Spleen (tissue), 11 donors: ENCODE results near the gene NEDD4L. TPM values are rescaled to one million over a fixed set of nuclear protein-coding genes. Genes with fewer than 3 reads are reported as not detected.

Experiments used
- DNase-seq: peaks from one replicate; pipeline ENCODE4 v3.0.0-alpha.2; 2020
- H3K27ac ChIP-seq, 8 donors: fragments of 200-600 bp; sonication (generic) in 7 of 8; 1 replicate in 4 of 8; 2 replicates in 4 of 8; pipeline versions ENCODE4 v1.5.0 to v1.8.0; 2016 to 2021; ENCODE audit warnings: inconsistent platforms in 4 of 8, mild to moderate bottlenecking in 4 of 8, moderate library complexity in 1 of 8
- H3K27me3 ChIP-seq, 7 donors: fragments of 200-600 bp; sonication (generic) in 6 of 7; replicated peaks in 1 of 7; 1 replicate in 4 of 7; 2 replicates in 3 of 7; pipeline versions ENCODE4 v1.5.0 to v1.8.0; 2016 to 2021; ENCODE audit warnings: inconsistent platforms in 3 of 7, mild to moderate bottlenecking in 1 of 7
- H3K36me3 ChIP-seq, 6 donors: fragments of 200-600 bp; sonication (generic) in 5 of 6; 1 replicate in 4 of 6; 2 replicates in 2 of 6; pipeline versions ENCODE4 v1.5.0 to v1.8.0; 2016 to 2021; ENCODE audit warnings: inconsistent platforms in 2 of 6
- H3K4me1 ChIP-seq, 6 donors: fragments of 200-600 bp; sonication (generic) in 5 of 6; 1 replicate in 3 of 6; 2 replicates in 3 of 6; pipeline versions ENCODE4 v1.5.0 to v1.8.0; 2016 to 2021; ENCODE audit warnings: inconsistent platforms in 3 of 6
- H3K4me3 ChIP-seq, 8 donors: fragments of 200-600 bp; sonication (generic) in 7 of 8; 1 replicate in 4 of 8; 2 replicates in 4 of 8; pipeline versions ENCODE4 v1.5.0 to v1.8.0; 2016 to 2021; ENCODE audit warnings: inconsistent platforms in 4 of 8, mild to moderate bottlenecking in 4 of 8, moderate library complexity in 2 of 8
- H3K9me3 ChIP-seq, 8 donors: fragments of 200-600 bp; sonication (generic) in 7 of 8; 1 replicate in 4 of 8; 2 replicates in 4 of 8; pipeline versions ENCODE4 v1.5.0 to v1.8.0; 2016 to 2021; ENCODE audit warnings: inconsistent platforms in 4 of 8
- CTCF ChIP-seq, 11 experiments: fragments of 200-600 bp in 7 of 11; fragments of 450-650 bp in 4 of 11; sonication (generic) in 4 of 11; IDR thresholded peaks in 8 of 11; conservative IDR thresholded peaks in 3 of 11; 1 replicate in 7 of 11; 2 replicates in 4 of 11; pipeline versions ENCODE4 v1.4.0 to v1.8.0; 2016 to 2021; ENCODE audit warnings: antibody characterized with exemption in 11 of 11, inconsistent platforms in 4 of 11, mild to moderate bottlenecking in 1 of 11
- POLR2A ChIP-seq, 3 donors: fragments of 450-650 bp; IDR thresholded peaks; one replicate each; pipeline ENCODE4 v1.5.1; 2017; ENCODE audit warnings: antibody characterized with exemption in 3 of 3, mild to moderate bottlenecking in 1 of 3
- POLR2AphosphoS5 ChIP-seq, 3 donors: sonication (generic); formaldehyde crosslinking; IDR thresholded peaks; one replicate each; pipeline ENCODE4 v1.5.1; 2017; ENCODE audit warnings: antibody characterized with exemption in 3 of 3
- WGBS, 5 donors: extraction: QIAGEN DNeasy Blood & Tissue Kit in 3 of 5; methylation state at CpG; one replicate each; pipeline versions ENCODE4 v1.1.5 to v1.1.7; 2013 to 2018; 5-methylcytosine and 5-hydroxymethylcytosine counted together
- intact Hi-C: fragments of 100-400 bp; cut with DNase I; formaldehyde crosslinking; loops from one replicate; pipeline ENCODE4 v1.15.0; 2023; ENCODE audit warnings: low total_unique reads
- polyA plus RNA-seq, 3 donors: library from polyadenylated mRNA; stranded (reverse); fragments of 200-250 nt; gene quantifications; one replicate each; pipeline ENCODE4 v1.2.1, GENCODE V29; 2013
- total RNA-seq, 7 donors: library from RNA; depleted of rRNA in 3 of 7; stranded (reverse); fragments of >200 nt in 3 of 7; fragmentation: NEBNext Ultra II Directional in 4 of 7; extraction: Animal tissue kit (Norgen Biotek cat#: 25700) in 4 of 7; gene quantifications; one replicate each; pipeline versions ENCODE4 v1.1.0 to v1.2.1, GENCODE V29; 2016 to 2021
- donor health status: healthy with polysubstance abuse.
- donor health status: DM: no; HTN: no; CAD: no; lungs with moderate emphysema.
- donor health status: DM: no; HTN: no; CAD: no.
- donor health status: Bipolar disorder and iron deficiency.
- donor health status: healthy.
- donor health status: DM: no; HTN: no; CAD: no.
- donor health status: DM: yes; HTN: yes; CAD: no.

The NEDD4L gene
- total and polyA plus RNA-seq, 10 donors, result 8.7 to 26.9 (median 18.3) TPM

DNA sequence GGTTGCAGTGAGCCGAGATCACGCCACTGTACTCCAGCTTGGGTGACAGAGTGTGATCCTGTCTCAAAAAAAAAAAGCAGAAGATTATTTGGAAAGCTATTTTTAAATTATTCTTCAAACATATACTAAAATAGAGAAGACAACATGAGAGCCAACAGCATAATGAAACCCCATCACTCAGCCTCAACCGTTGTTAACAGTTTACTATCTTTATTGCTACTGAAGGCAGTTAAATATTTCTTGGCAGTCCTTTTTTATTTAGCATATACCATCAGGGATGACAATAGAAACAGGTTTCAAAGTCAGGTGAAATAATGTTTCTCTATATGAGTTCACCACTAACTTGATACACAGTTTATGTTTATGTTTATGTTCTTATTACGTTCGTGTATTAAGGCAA, 157.2 kb downstream of the NEDD4L start:
- Histone ChIP-seq H3K27ac (no peak overlapping the region), H3K4me3 (no peak overlapping the region), H3K4me1 (no peaks in the 10 kb centered on the region), H3K27me3 (no peaks in the 10 kb centered on the region), H3K36me3 (no peaks in the 10 kb centered on the region), H3K9me3 (no peaks in the 10 kb centered on the region)
- WGBS, 5 donors, result 66 to 84% (median 81%) methylated on average over 5 of the region's 5 CpGs
- TF ChIP-seq CTCF (IDR thresholded peaks at IDR 0.05 in 8 of 11, conservative IDR thresholded peaks at IDR 0.05 in 3 of 11) (no peak), POLR2AphosphoS5 (IDR thresholded peaks at IDR 0.05) (no peak), POLR2A (IDR thresholded peaks at IDR 0.05) (no peak)
- no peak for DNase-seq
- intact Hi-C loops, result no loop called here

- H3K27ac ChIP-seq, result no peak overlapping the region
- TF ChIP-seq POLR2A (IDR thresholded peaks at IDR 0.05), result no peak
- no peak for TF ChIP-seq CTCF (IDR thresholded peaks at IDR 0.05 in 8 of 11, conservative IDR thresholded peaks at IDR 0.05 in 3 of 11)
- TF ChIP-seq POLR2AphosphoS5 (IDR thresholded peaks at IDR 0.05), result no peak
- intact Hi-C loops, result no loop called here
- no peak for DNase-seq
- no peaks in the 10 kb centered on the region for H3K4me1 ChIP-seq
- no peaks in the 10 kb centered on the region for H3K36me3 ChIP-seq
- H3K27me3 ChIP-seq, result no peaks in the 10 kb centered on the region
- H3K9me3 ChIP-seq, result no peaks in the 10 kb centered on the region
- WGBS, 5 donors, result 76 to 83% (median 80%) methylated on average over 11 of the region's 11 CpGs
- no peak overlapping the region for H3K4me3 ChIP-seq
Measured at GRCh38 chr18:58201733-58202730, 158.0 kb downstream of the NEDD4L start.

DNA sequence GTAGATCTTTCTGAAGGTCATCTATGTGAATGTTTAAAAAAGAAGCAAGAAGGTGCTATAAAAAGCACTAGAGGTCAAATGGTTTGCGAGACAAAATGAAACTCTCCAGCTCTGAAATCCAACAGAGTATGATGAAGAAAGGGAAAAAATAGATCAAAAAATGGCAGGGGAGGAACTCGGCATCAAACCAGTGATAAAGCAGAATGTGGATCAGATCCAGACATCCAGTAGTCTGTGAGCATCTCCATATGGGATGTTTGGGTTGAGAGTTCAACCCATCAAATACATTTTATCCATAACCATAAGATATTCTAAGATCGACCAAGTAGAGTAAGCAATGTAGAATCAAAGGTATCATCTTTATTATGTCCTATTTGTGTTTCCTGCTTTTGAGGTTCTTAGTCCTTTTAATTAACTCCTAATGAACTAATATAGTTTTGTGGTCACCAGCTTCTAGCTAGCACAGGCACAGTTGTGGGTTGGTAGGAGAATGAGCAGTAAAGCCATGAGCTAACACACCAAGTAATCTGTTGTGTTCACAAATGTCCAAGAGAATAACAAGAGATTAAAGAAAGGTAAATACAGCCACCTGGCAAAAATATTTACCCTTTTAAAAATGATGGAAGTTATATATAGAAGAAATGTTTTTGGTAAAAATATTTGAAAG, 160.9 kb downstream of the NEDD4L start:
- Histone ChIP-seq H3K27ac (no peak overlapping the region), H3K4me3 (no peak overlapping the region), H3K4me1 (peaks cover 0 to 12% (median 5%) of the 10 kb centered on the region in 6 donors), H3K27me3 (no peaks in the 10 kb centered on the region), H3K36me3 (no peaks in the 10 kb centered on the region), H3K9me3 (no peaks in the 10 kb centered on the region)
- no peak for TF ChIP-seq CTCF (IDR thresholded peaks at IDR 0.05 in 8 of 11, conservative IDR thresholded peaks at IDR 0.05 in 3 of 11)
- TF ChIP-seq POLR2A (IDR thresholded peaks at IDR 0.05), result no peak
- TF ChIP-seq POLR2AphosphoS5 (IDR thresholded peaks at IDR 0.05), result no peak
- intact Hi-C loops, result no loop called here
- 70 to 86% (median 74%) methylated on average over 3 of the region's 3 CpGs for WGBS, 5 donors
- DNase-seq, result no peak
